NCI-H526 treated with DMSO at 0.1 percent for 48 hours (cell line): Measurements from ENCODE around the gene AOPEP.

ENCODE experiments used
- DNase-seq: peaks from one replicate; lab custom pipeline; 2025; lab: John Stamatoyannopoulos, UW

The AOPEP gene

DNA sequence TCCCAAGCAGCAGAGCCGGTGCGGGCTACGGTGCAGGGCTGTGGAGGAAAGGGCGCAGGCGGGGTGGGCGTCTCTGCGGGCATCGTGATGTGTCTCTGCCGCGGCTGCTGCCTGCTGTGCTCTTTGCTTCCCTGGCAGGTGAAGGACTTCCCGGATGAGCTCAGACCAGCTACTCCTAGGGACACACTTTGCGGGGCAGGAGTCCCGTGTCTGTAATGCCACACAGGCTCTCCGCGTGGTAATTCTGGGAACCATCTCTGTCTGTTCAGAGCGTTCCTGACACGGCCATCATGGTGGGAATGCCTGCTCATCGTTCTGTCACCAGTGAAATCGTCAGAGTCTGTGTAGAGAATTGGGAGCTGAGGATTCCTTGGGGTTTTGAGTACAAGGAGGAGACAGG is 355.5 kb downstream of the AOPEP start:
- no peak for DNase-seq

DNA sequence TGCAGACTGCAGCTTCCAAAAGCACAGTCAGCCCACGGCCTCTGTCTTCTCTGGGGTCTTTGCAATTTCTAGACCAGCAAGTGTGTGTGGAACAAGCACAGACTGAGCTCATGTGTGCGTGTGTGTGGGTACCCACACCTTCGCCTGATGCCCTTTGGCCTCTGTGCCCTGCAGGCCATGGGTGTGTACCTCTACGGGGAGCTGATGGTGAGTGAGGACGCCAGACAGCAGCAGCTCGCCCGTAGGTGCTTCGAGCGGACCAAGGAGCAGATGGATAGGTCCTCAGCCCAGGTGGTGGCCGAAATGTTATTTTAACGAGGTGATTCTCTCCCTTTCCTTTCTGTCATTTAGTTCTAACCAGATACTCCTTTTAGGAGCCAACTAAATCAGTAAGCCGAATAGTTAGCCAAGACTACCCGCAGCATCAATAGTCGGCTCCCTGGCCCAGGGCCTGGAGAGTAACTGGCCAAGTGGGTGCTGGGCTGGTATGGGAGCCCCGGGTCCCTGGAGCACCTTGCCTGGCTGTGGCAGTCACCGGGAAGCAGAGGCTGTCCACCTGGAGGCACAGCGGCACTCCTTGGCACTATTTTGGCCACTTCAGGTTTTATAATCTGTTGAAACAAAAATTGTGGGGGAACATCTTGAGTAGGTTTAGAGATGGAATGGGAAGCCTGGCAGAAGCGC is 356.0 kb downstream of the AOPEP start:
- DNase-seq, result no peak

DNA sequence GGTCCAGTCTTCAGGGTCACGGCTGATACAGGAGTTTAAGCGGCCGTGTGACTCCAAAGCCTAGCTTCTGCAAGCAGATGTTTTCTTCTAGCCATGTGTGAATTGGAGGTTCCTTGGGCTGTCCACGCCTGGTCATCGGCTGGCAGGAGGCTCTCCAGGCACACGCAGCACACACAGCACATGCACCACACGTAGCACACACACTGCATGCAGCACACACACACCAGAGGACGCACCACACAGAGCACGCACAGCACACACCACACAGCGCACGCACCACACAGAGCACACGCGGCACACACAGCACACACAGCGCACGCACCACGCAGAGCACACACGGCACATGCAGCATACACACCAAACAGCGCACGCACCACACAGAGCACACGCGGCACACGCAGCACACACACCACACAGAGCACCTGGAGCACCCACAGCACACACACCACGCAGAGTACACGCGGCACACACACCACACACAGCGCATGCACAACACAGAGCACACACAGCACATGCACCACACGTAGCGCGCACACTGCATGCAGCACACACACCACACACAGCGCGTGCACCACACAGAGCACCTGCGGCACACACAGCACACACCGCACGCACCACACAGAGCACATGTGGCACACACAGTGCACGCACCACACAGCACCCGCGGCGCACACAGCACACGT is 356.7 kb downstream of the AOPEP start:
- DNase-seq, result no peak

DNA sequence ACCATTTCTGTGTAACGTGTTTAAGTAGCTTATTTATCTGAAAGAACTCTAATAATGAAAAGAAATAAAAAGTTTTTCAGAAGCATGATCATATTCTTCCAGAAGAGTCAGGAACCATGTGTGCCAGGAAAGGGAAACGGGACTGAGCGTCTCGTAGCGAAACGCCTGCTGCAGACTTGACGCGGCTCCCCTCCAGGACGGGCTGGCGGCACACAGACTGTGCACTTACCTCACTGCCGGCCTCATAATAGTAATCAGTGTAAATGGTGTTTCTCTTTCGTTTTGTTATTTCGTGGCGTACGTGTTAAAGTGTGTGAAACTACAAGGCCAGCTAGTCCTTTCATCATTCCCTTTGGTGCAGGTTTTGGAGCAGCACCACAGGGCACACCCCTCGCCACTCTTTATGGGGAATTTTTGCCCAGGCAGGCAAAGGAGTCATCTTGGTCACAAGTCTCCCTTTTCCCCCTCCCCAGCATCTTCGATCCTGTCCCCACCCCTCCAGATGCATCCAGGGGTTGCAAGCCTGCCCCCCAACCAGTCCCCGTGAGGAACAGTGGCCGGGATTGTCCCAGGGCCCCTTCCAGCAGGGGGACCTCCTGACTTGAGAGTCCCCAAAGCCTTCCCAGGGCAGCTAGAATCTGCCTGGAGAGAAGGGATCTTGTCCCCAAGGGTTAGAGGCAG is 357.9 kb downstream of the AOPEP start:
- no peak for DNase-seq

DNA sequence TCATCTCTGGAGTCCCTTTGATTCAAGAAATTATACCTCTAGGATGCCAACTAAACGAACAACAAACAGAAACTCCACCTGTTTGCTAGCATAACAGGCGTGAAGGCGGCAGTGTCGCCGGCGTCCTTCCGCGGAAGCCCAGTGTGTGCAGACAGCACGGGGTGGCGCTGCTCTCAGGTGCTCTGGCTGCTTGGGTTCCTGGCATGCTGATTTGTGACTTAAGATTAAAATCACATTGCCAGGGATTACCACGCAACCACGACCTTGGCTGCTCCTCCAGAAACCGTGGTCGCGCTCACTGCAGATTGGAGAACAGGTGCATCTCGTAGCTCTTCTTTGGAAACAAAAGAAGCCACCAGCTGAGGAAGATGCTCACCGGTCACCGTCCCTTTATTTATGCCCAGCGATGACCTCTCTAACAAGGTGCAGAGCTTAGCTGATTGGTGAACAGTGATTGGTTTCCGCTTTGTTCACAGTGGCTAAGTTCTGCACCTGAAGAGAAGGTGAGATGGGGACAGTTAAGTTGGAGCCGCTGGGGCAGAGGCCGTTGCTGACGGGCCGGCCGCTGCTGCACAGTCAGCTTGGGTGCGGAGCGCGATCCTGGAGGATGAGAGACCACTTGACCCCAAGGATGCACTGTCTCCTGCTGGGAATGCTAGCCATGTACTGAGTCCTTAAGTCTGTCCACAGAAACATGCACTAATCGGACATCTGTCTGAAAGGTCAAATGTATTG is 358.7 kb downstream of the AOPEP start:
- DNase-seq, result no peak

DNA sequence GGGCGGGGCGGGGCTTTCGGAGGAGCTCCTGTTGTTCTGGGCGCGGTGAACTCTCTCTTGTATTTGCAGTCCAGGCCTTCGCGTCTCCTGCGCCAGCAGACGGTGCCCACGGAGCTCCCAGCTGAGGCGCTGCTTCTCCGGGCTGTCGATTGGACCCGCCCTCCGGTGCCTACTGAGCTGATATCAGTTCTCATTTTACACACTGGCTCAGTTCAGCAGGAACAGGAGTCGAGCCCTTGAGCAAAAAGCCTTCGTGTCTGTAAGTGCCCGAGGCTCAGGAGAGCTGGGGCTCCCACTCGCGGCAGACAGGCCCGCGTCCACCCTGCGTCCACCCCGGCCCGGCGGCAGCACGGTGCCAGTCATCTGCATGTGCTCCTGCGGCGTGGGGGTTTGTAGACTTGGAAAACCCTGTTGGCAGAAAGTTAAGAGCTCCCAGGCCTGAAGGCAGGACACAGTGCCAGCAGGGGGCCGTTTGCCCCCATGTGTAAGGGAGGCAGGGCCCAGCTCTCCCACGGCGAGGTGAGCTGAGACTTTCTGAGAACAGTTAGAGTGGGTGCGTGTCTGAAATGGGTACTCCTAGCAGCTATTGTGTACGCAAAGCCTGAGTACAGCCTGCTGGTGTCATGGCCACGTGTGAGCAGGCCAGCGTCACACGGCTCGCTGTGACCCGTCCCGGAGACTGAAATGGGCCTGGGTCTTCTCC is 359.5 kb downstream of the AOPEP start:
- no peak for DNase-seq

DNA sequence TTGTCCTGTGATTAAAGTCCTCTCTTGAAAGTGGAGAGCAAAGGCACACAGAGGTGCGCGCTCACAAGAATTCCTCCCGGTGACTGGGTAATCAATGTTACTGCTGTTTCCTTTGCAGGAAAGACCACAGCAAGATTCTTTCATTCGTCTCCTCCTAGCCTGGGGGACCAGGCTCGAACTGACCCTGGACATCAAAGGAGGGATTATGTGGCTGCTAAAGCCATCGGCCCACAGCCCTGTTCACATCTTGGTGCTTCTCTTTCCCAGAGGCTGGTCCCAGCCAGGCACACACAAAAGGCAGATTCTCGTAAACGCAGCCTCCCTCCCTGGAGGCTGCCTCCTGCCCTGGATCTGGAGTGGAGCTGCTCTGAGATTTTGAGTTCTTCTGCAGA is 360.1 kb downstream of the AOPEP start:
- DNase-seq, result no peak

DNA sequence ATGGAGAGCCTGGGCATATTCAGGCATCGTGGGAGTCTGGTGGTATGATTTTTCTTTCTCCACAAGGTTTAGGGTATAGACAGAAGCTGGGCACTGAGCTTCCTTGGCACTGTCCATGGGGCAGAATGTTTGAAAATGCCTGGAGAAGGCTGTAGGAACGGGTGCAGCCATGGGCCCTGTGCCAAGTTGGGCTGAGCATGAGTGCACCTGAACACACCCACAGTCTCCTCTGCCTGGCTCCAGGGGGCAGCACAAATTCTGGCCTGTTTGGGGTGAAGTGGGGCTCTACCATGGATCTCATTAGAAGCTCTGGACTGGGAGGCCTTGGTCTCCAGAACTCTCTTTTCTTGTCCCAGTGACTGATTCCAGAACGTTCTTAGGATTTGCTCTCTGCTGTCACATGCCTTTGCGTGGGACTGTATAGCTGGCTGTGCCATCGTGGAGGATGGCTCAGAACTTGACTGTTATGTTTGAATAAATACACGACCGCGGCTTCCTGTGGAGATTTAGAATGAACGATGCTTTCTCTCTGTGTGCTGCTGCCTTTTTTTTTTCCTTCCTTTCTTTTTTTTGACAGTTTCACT is 361.3 kb downstream of the AOPEP start:
- DNase-seq, result no peak

DNA sequence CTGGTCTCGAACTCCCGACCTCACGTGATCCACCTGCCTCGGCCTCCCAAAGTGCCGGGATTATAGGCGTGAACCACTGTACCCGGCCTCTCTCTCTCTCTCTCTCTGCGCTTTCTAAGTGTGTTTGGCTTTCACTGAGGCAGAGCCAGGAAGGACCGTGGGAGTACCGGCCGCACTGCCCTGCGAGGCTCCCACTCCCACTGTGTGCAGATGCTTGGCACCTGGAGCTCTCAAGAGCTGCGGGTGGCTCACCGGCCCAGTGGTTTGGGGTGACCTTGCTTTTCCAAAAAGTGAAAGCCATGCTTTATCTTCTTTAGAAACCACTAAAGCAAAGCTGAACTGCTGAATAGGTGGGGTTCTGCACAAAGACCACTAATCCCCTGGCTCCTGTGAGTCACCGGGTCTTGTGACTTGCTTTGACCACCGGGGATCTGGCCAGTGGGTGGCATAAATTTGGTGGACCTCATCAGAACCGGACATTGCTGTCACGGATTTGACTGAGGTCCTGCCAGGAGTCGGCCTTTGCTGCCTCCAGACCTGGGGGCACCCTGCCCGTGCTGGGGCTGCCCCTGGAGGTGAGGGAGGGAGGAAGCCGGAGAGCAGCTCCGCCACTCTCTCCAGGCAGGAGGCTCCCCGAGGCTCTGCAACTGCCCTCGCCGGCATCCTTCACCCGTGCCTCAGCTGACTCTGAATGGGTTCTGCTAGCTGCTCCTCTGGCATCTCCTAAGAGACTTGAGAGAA is 362.1 kb downstream of the AOPEP start:
- no peak for DNase-seq

DNA sequence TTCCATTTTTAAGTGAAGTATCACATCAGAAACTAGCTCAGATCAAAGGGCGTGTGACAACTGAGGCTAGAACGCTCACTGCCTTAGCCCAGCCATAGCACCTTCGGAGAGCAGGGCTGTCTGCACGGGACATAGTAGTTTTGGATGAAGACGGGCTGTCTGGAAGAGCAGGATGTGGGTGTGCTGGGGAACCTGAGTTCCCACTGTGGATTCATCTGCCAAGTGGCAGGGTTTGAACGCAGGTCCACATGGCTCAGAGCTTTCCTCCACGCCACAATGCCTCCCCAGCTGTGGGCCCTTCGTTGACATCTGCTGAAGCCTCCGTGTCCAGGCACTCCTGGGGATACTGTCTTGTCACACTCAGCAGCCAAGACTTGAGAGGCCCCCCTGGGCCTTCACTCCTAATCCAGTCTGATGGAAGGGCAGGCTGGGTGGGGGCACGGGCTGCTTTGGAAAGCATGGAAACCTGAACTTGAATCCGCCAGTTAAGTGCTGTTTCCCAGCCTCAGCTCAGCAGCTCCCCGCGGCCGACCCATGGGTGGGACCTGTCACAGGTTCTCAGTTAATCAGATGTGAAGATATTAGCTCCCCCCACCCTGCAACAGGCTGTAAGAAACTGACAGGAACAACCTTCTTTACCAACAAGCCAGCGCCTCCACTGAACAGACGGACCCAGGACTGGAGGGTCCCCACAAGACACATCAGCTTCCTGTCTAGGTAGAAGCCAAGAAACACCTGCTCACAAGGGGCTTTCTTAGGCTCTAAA is 362.9 kb downstream of the AOPEP start:
- DNase-seq, result no peak

DNA sequence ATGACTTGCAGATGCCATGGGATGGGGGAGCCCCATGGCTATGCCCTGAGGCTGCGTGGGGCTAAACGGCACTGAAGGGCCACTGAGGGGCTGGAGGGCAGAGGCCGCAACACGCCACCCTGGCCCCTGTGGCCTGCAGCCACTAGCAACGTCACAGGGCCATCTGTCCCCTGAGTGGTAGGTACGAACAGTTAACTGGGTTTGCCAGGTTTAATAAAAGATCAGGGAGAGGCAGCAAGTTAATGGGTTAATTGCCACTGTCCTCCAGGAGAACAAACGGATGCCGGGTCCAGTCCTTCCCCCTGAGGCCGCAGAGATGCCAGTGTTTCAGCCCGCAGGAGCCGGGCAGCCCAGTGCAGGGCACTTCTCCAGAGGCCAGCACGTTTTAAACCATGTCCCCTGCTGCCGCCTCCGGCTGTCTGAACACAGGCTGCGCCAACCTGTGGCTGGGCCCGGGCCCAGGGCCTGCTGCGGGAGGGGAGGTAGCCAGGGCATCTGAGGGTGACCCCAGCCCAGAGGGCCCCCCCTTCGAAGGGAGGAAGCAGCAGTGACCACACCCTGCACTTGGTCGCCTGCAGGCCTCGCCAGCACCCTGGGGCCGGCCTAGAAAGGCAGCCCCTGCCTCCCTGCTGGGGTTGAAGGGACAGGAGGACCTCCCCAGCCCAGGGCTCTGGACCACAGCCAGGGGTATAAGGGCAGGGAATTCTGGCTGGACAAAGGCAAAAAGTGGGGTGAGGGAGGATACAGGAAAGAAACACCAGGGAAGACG is 363.7 kb downstream of the AOPEP start:
- no peak for DNase-seq

DNA sequence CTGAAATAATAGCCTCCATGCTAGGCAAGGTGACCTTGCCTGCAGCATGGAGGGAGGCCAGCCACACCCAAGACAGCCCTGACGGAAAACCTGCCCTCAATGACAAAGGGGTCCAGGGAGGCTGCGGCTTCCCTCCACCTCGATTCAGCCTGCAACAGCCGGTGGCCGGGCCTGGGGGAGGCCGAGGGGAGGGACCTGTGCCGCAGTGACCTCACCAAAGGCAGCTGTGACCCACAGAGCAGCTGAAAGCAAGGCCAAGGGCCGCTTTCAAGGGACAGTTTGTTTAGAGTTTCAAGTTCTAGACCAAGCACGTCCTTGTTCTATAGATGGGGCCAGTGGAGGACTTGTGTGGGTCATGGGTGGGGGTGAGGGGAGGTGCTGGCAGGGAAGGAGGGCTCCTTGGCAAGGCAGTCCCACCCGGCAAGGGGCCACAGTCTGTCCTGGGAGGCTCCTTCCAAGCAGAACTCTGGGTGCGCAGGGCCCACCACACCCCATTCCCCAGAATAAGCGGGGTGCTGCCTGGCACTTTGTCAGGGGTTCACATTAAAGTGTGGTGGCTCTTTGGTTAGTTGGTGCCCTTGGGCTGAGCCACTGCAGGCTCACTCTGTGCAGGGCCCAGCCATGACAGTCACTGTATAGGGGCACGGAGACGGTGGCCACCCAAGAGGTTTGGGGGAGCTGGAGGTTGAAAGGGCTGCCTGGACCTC is 364.5 kb downstream of the AOPEP start:
- DNase-seq, result no peak

DNA sequence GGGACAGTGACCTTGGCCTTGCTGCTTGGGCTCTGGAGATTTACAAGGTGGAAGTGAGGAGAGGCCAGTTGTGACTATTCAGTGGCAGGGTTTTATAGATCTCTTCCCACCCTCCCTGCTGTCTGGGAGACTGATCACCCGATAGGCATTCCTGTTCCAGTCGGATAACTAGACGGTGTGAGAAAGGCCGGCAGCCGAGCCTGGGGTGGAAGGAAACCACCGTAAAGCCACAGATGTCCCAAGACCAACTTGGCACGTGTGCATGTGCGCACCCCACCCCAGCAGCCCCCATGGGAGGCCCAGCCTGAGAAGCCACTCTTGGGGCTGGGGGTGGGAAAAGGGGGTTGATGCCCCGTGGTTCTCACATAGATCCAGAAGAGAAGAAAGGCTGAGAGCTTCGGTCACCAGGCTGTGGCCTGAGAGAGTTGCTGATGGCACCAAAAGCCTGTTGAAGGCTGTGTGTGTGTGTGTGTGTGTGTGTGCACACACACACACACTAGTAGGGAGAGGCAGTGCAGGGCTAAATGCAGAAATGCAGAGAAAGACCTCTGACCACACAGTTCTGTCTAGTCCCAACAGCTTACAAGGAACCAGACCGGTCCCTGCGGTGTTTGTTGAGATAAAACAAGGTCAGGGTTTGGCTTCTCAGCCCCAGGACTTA is 365.2 kb downstream of the AOPEP start:
- no peak for DNase-seq

DNA sequence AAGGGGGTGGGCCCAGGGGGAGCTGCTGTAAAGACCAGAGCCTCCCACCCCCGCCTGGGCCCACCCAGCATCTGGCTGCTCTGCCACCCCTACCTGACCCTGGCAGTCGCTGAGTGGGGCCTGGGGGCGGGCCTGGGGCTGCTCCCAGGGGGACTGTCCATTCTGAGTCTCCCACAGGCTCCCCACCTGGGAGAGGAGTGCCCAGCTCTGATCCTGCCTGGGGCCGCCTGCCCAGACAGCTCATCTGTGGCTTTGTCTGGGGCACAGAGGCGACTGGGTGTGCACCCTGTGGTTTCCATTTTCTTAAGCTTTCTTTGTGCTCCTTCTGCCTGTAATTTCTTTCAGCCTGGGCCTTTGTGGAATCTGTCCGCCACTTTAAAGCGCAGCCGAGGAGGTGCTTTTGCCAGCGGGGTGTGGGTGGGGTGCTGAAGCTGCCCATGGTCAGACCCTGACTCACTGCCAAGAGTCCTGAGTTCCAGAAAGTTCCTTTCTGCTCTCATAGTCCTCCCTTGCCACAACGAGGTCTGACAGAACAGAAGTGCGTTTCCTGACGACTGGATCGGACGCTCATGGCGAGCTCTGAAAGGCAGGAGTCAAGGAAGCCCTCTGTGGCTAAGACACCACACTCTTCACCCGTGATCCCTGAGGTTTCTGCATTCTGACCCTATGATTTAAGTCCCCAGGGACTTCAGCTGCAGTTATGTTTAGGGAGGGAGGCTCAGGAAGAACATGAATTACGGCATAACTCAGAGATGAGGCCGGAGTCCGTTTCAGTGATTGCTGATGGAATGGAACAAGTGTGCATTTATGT is 366.0 kb downstream of the AOPEP start:
- no peak for DNase-seq

DNA sequence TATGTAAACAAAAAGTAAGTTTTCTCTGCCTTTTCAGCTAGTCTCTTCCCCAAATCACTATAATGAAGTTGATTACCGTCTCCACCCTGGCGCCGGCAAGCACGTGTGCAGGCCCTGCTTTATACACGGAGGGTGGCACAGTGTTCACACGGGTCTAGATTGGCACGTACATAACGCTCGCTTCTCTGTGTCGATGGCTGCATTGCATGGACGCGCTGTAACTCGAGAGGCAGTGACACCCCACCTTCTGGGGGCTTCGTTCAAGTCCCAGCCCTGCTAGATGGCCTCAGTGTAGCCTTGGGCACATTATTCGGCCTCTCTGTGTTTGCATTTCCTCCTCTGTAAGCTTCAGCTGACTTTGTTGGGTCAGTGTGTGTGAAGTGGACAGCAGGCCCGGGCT is 367.1 kb downstream of the AOPEP start:
- no peak for DNase-seq

DNA sequence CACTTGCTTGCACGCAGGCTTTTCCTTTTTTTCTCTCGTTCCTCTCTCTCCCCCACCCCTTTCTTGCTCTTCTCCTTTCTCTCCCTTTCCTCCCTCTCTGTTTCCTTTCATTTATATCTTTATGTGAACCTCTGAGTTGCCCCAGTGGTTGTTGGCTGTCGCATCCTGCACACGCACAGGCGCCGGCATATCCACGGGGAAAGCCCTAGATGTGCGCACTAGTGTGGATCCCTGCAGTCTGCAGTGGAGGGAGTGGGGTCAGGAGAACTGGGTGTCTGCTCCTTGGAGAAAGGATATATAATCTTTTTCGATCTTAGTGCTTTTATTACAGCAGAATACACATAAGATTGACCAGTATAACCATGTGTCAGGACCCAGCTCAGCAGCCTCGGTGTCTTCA is 367.5 kb downstream of the AOPEP start:
- no peak for DNase-seq

DNA sequence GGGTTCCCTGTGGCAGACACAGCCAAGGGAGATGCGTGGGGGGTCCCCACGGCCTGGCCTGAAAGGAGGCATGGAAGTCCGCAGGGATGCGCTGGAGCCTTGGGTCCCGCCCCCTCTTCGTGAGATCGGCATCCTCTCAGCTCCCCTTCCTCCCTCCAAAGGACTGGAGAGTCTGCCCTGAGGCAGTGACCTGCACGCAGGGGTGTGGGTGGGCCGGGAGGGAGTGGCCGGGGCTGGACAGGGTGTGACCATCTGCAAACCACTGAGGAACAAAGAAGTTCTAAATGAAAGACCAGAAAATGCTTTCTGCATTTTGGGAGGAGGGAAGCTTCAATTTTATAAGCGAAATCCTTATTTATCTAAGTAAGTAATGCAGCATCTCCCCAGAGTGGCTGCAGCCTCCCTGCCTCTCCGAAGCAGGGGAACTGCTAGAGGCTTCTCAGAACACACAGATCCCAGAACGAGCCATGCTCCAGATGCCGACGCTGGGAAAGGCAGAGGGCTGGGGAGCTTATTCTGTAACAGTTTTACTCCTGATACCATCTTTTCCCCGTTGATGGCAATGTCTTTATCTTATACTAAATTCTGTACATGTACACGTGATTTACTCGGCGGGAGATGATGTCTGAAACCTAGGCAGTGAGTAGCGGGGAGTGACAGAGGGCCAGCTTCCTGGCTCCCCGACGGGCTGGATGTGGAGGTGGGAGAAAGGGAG is 369.3 kb downstream of the AOPEP start:
- no peak for DNase-seq
